ENCODE data around the gene KANSL3. TPM values are rescaled to one million over a fixed set of nuclear protein-coding genes. Genes with fewer than 3 reads are reported as not detected.

The KANSL3 gene
- total and polyA plus RNA-seq, 2 donors (not counting 3 experiments of a cell fraction or from before 2014, with no cell fraction given) = 27.7 to 36.9 TPM

- H3K36me3 ChIP-seq (ENCODE audit: control insufficient read depth in 2 of 2, extremely low read depth in 1 of 2, insufficient read depth in 2 of 2, low read length in 2 of 2) = peaks cover 0 to 20% of the 10 kb centered on the region in 2 experiments
- no peaks in the 10 kb centered on the region for H3K9me3 ChIP-seq (replicated peaks; ENCODE audit: control insufficient read depth, insufficient read depth, low read length)
- ChIA-PET CTCF (interaction anchor here (1.0 kb wide), 1 partner anchor 16 kb away, joined by 3 read pairs; no protein-coding TSS in a partner anchor), POLR2A (interaction anchor here (0.6 kb wide), 1 partner anchor 226 kb away, joined by 8 read pairs; the partner anchor contains the start of gene ANKRD39)
- BruUV-seq (replicated peaks) = no TSS peak
- intact Hi-C loops (cut with micrococcal nuclease) = loop anchor here (10.0 kb wide), 1 partner anchor 333 kb away; no protein-coding TSS in a partner anchor
- no peaks in the 10 kb centered on the region for H4K20me1 ChIP-seq (replicated peaks; ENCODE audit: control insufficient read depth, extremely low read depth, insufficient read depth, low read length)
- FAIRE-seq (no peak), DNase-seq (ENCODE audit: low read depth, low spot score) (no peak)
- H3K4me1 ChIP-seq (ENCODE audit: control insufficient read depth, extremely low read depth, insufficient read depth, low read length) = peaks cover 12% of the 10 kb centered on the region
- no peak overlapping the region for H2AFZ ChIP-seq (ENCODE audit: low read depth, low read length)
- no peak overlapping the region for H3K9ac ChIP-seq (replicated peaks; ENCODE audit: extremely low read depth, insufficient read depth, low read length)
- dilution Hi-C loops (cut with MboI; ENCODE audit: extremely low pct_ligation_motif_present, low sequenced_read_pairs) = no loop called here
- H3K4me3 ChIP-seq (replicated peaks in 1 of 3; ENCODE audit: insufficient read depth in 1 of 3, low read depth in 1 of 3, low read length in 3 of 3) = no peak overlapping the region
- no peak overlapping the region for H3K27ac ChIP-seq (ENCODE audit: insufficient read depth, low read depth, low read length)
- H3K79me2 ChIP-seq (ENCODE audit: control insufficient read depth, insufficient read depth, low read length) = peaks cover 32% of the 10 kb centered on the region
- no peak for TF ChIP-seq EZH2 (IDR thresholded peaks at IDR 0.05; ENCODE audit: borderline replicate concordance, low read depth, low read length, severe bottlenecking)
- no peak for TF ChIP-seq POLR2A (IDR thresholded peaks at IDR 0.05; ENCODE audit: low read depth, low read length)
- no peak for TF ChIP-seq POLR2AphosphoS5 (IDR thresholded peaks at IDR 0.05; ENCODE audit: insufficient read depth, low read depth, low read length)
- no peak for TF ChIP-seq MYC (IDR thresholded peaks at IDR 0.05; ENCODE audit: low read depth, low read length)
- TF ChIP-seq MAX (IDR thresholded peaks at IDR 0.05; ENCODE audit: insufficient read depth, insufficient read length) = no peak
- no peak for TF ChIP-seq GATA2 (IDR thresholded peaks at IDR 0.05; ENCODE audit: insufficient read depth, insufficient read length, low read depth, low read length)
- TF ChIP-seq JUN (IDR thresholded peaks at IDR 0.05; ENCODE audit: borderline replicate concordance, insufficient read depth, insufficient read length, low read depth) = no peak
- no peak for TF ChIP-seq CTCF (IDR thresholded peaks at IDR 0.05; ENCODE audit: extremely low read depth in 1 of 2, insufficient read depth in 1 of 2, low read depth in 1 of 2, low read length in 2 of 2)
- TF ChIP-seq FOS (IDR thresholded peaks at IDR 0.05; ENCODE audit: borderline replicate concordance, insufficient read depth, low read length) = no peak
- no peaks in the 10 kb centered on the region for H3K27me3 ChIP-seq (ENCODE audit: control insufficient read depth in 2 of 2, insufficient read depth in 2 of 2, low read length in 2 of 2)
- no peaks in the 10 kb centered on the region for H3K9me1 ChIP-seq (replicated peaks; ENCODE audit: control insufficient read depth, extremely low read depth, insufficient read depth, low read length)
- no peak overlapping the region for H3K4me2 ChIP-seq (ENCODE audit: insufficient read depth, low read length)
Measured at GRCh38 chr2:96631804-96632435, 6.2 kb downstream of the KANSL3 start.

Measured in endothelial cell of umbilical vein (primary cell).